Right lobe of liver (tissue), 4 donors: ENCODE results near the gene CDO1.

ENCODE experiments used
- POLR2A ChIP-seq: fragments of 450-650 bp; IDR thresholded peaks from one replicate; pipeline ENCODE4 v1.6.1; 2017; ENCODE audit warnings: antibody characterized with exemption, mild to moderate bottlenecking
- TF ChIP-seq, protein P1 (sequence below), 4 donors: fragments of 200-600 bp in 3 of 4; fragments of 450-650 bp in 1 of 4; IDR thresholded peaks; one replicate each; pipeline versions ENCODE4 v1.5.1 to v1.8.0; 2016 to 2022; ENCODE audit warnings: antibody characterized with exemption in 4 of 4, mild to moderate bottlenecking in 2 of 4
- donor health status: DM: no; HTN: no; CAD: no.
- donor health status: DM: no; HTN: no; CAD: no.
- donor health status: DM: no; HTN: yes; CAD: no.

GRCh38 chr5:115818821-115819220 lies 2.4 kb upstream of the CDO1 start:
- no peak for TF ChIP-seq POLR2A
- TF ChIP-seq, protein P1, sequence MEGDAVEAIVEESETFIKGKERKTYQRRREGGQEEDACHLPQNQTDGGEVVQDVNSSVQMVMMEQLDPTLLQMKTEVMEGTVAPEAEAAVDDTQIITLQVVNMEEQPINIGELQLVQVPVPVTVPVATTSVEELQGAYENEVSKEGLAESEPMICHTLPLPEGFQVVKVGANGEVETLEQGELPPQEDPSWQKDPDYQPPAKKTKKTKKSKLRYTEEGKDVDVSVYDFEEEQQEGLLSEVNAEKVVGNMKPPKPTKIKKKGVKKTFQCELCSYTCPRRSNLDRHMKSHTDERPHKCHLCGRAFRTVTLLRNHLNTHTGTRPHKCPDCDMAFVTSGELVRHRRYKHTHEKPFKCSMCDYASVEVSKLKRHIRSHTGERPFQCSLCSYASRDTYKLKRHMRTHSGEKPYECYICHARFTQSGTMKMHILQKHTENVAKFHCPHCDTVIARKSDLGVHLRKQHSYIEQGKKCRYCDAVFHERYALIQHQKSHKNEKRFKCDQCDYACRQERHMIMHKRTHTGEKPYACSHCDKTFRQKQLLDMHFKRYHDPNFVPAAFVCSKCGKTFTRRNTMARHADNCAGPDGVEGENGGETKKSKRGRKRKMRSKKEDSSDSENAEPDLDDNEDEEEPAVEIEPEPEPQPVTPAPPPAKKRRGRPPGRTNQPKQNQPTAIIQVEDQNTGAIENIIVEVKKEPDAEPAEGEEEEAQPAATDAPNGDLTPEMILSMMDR (IDR thresholded peaks at IDR 0.05) = no peak
